ENCODE measurements around the gene GRIK5.
"Not testable (repeated sequence)": the region's sequence is repeated elsewhere in the genome, so short reads cannot be mapped to it uniquely, and the experiment has no call there.

Gene GRIK5

DNA sequence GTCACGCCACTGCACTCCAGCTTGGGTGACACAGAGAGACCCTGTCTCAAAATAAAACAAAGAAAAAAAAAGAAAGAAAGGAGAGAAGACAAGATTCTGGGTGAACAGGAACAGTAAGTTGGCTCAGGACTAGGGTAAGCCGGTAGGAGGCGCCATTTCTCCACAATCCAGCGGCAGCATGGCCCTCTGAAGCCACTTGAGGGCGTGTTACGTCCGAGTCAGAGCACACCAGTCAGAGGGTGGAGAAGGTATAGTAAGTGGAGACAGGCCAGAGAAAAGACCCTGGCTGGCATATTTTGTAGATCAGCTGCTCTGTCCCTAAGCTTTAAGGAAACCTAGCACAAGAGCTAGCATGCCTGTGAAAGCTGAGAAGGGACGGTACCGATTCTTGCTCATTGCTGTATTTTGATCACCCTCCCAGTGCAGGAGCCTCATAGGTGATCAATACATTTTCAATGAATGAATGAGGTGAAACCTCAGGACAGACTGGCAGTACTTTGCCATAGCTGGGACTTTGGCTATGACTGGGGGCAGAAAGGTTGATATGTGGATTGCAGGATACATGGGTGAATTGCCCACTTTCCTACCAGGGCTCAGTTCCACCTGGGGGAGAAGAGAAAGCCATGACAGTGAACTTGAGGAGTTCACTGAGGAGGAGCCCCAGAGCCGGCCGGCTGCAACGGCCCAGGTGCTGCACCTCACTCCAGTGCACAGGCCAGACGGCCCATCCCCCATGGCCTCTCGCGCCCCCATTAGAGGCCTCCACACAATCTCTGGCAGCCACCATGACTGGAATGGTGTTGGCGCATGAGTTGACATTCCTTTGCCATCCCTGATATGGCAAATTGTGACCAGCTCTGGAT lies 38.8 kb upstream of the GRIK5 start:
- peak overlapping the region; percentile 22 for H3K9ac ChIP-seq (ENCODE audit: low read length)
- DNase-seq (ENCODE audit: low read depth) = peak; percentile 94
- H3K36me3 ChIP-seq (ENCODE audit: control insufficient read depth, insufficient read depth, low read length, severe bottlenecking) = no peaks in the 10 kb centered on the region
- H3K4me1 ChIP-seq (ENCODE audit: control insufficient read depth, insufficient read depth, low read length) = peaks cover 33% of the 10 kb centered on the region
- no peaks in the 10 kb centered on the region for H3K27me3 ChIP-seq (replicated peaks; ENCODE audit: control insufficient read depth, insufficient read depth, low read length)
- H3K9me3 ChIP-seq (ENCODE audit: control insufficient read depth, low read length) = no peaks in the 10 kb centered on the region
- no peak overlapping the region for H3K4me3 ChIP-seq (ENCODE audit: low read length)

DNA sequence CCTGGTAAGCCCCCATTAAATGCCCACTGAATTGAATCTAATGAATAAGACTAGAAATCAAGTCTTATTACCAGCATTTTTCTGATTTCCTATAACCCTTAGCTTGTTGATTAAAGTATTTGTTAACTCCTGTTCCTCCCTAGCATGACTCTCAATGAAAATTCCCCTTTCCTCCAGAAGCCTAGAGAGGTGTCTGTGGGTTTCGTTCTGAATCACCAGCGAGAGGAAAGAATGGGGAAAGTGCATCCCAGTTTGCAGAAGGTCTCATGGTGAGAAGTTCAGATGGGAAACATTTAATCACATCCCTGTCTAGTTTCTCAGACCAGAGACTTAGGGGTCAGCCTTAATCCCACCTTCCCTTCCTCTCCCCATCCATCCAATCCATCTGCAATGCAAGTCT lies 35.4 kb upstream of the GRIK5 start:
- H3K27me3 ChIP-seq (replicated peaks; ENCODE audit: control insufficient read depth, insufficient read depth, low read length) = no peaks in the 10 kb centered on the region
- no peaks in the 10 kb centered on the region for H3K9me3 ChIP-seq (ENCODE audit: control insufficient read depth, low read length)
- peaks cover 8% of the 10 kb centered on the region for H3K4me1 ChIP-seq (ENCODE audit: control insufficient read depth, insufficient read depth, low read length)
- H3K4me3 ChIP-seq (ENCODE audit: low read length) = no peak overlapping the region
- no peak overlapping the region for H3K9ac ChIP-seq (ENCODE audit: low read length)
- no peaks in the 10 kb centered on the region for H3K36me3 ChIP-seq (ENCODE audit: control insufficient read depth, insufficient read depth, low read length, severe bottlenecking)
- DNase-seq (ENCODE audit: low read depth) = no peak

DNA sequence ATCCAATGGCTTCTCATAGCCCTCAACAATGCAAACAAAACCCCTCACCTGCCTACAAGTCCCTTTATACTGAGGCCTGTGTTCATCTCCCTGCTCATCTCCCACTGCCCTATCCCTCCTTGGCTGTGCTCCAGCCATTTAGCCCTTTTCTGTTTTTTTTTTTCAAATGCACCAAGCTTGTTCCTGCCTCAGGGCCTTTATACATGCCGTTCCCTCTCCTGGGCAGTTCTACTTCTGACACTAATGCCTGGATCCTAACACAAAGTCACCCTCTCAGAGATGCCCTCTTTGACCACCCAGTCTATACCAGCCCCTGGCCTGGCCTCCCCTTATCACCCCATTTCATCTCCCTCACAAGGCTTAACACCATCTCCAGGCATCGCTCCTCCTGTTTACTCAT lies 32.9 kb upstream of the GRIK5 start:
- H3K4me3 ChIP-seq (ENCODE audit: low read length) = no peak overlapping the region
- no peaks in the 10 kb centered on the region for H3K36me3 ChIP-seq (ENCODE audit: control insufficient read depth, insufficient read depth, low read length, severe bottlenecking)
- H3K9ac ChIP-seq (ENCODE audit: low read length) = no peak overlapping the region
- H3K9me3 ChIP-seq (ENCODE audit: control insufficient read depth, low read length) = no peaks in the 10 kb centered on the region
- no peak for DNase-seq (ENCODE audit: low read depth)
- no peaks in the 10 kb centered on the region for H3K27me3 ChIP-seq (replicated peaks; ENCODE audit: control insufficient read depth, insufficient read depth, low read length)
- H3K4me1 ChIP-seq (ENCODE audit: control insufficient read depth, insufficient read depth, low read length) = peaks cover 3% of the 10 kb centered on the region

DNA sequence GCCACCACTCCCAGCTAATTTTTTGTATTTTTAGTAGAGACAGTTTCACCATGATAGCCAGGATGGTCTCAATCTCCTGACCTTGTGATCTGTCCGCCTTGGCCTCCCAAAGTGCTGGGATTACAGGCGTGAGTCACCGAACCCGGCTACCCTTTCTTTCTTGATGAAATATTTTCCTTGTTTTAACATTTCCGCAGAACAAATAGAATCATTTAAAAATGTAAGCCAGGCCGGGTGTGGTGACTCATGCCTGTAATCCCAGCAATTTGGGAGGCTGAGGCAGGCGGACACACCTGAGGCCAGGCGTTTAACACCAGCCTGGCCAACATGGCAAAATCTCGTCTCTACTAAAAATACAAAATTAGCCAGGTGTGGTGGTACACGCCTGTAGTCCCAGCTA lies 30.2 kb upstream of the GRIK5 start:
- H3K9ac ChIP-seq (ENCODE audit: low read length); H3K4me1 ChIP-seq (ENCODE audit: control insufficient read depth, insufficient read depth, low read length); H3K4me3 ChIP-seq (ENCODE audit: low read length); DNase-seq (ENCODE audit: low read depth); H3K9me3 ChIP-seq (ENCODE audit: control insufficient read depth, low read length); H3K27me3 ChIP-seq (replicated peaks; ENCODE audit: control insufficient read depth, insufficient read depth, low read length); H3K36me3 ChIP-seq (ENCODE audit: control insufficient read depth, insufficient read depth, low read length, severe bottlenecking): not testable (repeated sequence)

DNA sequence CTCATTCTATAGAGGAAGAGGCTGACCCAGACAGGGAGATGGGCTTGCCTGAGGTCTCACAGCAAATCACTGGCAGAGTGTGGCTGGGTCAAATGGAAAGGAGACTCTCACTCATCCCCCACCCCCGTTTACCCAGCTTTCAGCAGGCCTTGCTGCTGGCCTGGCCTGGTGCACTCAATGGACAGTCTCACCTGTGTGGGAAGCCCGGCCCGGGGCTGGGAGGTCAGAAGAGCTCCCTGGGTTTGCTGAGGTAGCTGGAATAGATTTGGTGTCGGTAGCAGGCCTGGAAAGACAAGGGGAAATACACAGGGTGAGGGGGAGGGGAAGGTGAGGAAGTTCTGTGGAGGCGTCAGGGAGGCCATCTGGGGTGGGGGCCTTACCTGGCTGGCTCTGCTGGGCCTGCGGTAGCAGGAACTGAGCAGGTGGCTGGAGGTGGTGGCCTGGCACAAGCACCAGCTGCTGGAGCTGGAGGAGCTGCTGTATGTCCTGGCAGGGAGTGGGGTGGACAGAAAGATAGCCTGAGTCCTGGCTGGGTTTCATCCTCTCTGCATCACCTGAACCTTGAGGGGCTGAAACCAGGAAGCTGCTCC lies 29.4 kb upstream of the GRIK5 start:
- Histone ChIP-seq H3K9ac (ENCODE audit: low read length) (no peak overlapping the region), H3K4me1 (ENCODE audit: control insufficient read depth, insufficient read depth, low read length) (peaks cover 3% of the 10 kb centered on the region), H3K4me3 (ENCODE audit: low read length) (no peak overlapping the region), H3K27me3 (replicated peaks; ENCODE audit: control insufficient read depth, insufficient read depth, low read length) (no peaks in the 10 kb centered on the region), H3K9me3 (ENCODE audit: control insufficient read depth, low read length) (no peaks in the 10 kb centered on the region), H3K36me3 (ENCODE audit: control insufficient read depth, insufficient read depth, low read length, severe bottlenecking) (no peaks in the 10 kb centered on the region)
- no peak for DNase-seq (ENCODE audit: low read depth)

DNA sequence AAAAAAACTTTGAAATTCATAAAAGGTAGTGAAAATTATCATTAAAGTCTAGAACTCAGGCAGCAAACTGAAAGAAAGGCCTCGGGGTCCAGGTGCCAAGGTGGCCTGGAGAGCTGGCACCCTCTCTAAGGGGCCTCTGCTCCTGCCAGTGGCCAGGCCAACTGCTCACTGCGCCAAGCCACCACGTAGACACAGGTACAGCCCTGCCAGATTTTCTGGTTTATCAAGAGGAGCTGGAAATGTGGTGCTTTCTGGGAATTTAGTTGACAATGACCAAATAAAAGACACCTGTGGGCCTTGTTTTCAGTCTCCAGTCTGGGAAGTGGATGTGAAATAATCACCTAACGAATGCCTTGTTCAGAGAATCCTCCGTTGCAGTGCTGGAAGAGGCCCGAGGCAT lies 28.8 kb upstream of the GRIK5 start:
- Histone ChIP-seq H3K9me3 (ENCODE audit: control insufficient read depth, low read length) (no peaks in the 10 kb centered on the region), H3K36me3 (ENCODE audit: control insufficient read depth, insufficient read depth, low read length, severe bottlenecking) (no peaks in the 10 kb centered on the region), H3K4me1 (ENCODE audit: control insufficient read depth, insufficient read depth, low read length) (peaks cover 6% of the 10 kb centered on the region), H3K27me3 (replicated peaks; ENCODE audit: control insufficient read depth, insufficient read depth, low read length) (no peaks in the 10 kb centered on the region), H3K9ac (ENCODE audit: low read length) (no peak overlapping the region), H3K4me3 (ENCODE audit: low read length) (no peak overlapping the region)
- DNase-seq (ENCODE audit: low read depth) = no peak

DNA sequence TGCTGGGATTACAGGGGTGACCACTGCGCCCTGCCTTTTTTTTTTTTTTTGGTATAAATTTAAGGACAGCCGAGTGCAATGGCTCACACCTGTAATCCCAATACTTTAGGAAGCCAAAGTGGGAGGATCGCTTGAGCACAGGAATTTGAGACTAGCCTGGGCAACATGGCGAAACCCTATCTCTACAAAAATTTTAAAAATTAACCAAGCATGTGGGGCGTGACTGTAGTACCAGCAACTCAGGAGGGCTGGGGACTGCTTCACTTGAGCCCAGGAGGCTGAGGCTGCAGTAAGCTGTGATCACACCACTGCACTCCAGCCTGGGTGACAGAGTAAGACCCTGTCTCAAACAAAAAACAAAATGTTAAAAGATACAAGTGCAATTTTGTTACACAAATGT lies 27.5 kb upstream of the GRIK5 start:
- peaks cover 9% of the 10 kb centered on the region for H3K4me1 ChIP-seq (ENCODE audit: control insufficient read depth, insufficient read depth, low read length)
- DNase-seq (ENCODE audit: low read depth) = no peak
- H3K9ac ChIP-seq (ENCODE audit: low read length) = no peak overlapping the region
- no peak overlapping the region for H3K4me3 ChIP-seq (ENCODE audit: low read length)
- H3K27me3 ChIP-seq (replicated peaks; ENCODE audit: control insufficient read depth, insufficient read depth, low read length) = no peaks in the 10 kb centered on the region
- H3K9me3 ChIP-seq (ENCODE audit: control insufficient read depth, low read length) = no peaks in the 10 kb centered on the region
- H3K36me3 ChIP-seq (ENCODE audit: control insufficient read depth, insufficient read depth, low read length, severe bottlenecking) = no peaks in the 10 kb centered on the region

DNA sequence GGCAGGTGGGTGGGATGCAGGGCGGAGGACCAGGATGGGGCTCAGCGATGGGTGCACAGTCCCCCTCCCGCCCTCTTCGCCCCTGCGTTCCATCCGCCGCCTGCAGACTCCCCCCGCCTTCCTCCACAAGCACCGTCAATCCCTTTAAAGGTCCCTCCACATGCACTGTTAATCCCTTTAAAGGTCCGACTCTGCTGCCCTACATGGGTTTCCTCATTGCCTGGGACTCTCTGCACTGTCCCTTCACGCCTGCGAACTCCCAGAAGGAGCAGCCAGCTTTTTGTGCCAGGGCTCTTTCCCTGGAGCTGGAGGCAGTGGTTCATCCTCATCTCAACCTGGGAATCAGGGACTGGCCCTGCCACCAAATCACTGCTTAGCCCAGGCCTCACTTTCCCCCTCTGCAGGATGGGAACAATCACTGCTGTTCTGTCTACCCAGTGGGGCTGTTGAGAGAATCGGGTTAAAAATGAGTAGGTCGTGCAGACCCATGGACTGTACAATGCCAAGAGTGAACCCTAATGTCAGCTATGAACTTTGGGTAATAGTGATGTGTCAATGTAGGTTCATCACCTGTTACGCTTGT lies 26.3 kb upstream of the GRIK5 start:
- H3K4me3 ChIP-seq (ENCODE audit: low read length) = no peak overlapping the region
- H3K27me3 ChIP-seq (replicated peaks; ENCODE audit: control insufficient read depth, insufficient read depth, low read length) = no peaks in the 10 kb centered on the region
- DNase-seq (ENCODE audit: low read depth) = no peak
- no peak overlapping the region for H3K9ac ChIP-seq (ENCODE audit: low read length)
- no peaks in the 10 kb centered on the region for H3K36me3 ChIP-seq (ENCODE audit: control insufficient read depth, insufficient read depth, low read length, severe bottlenecking)
- H3K4me1 ChIP-seq (ENCODE audit: control insufficient read depth, insufficient read depth, low read length) = peaks cover 9% of the 10 kb centered on the region
- no peaks in the 10 kb centered on the region for H3K9me3 ChIP-seq (ENCODE audit: control insufficient read depth, low read length)

DNA sequence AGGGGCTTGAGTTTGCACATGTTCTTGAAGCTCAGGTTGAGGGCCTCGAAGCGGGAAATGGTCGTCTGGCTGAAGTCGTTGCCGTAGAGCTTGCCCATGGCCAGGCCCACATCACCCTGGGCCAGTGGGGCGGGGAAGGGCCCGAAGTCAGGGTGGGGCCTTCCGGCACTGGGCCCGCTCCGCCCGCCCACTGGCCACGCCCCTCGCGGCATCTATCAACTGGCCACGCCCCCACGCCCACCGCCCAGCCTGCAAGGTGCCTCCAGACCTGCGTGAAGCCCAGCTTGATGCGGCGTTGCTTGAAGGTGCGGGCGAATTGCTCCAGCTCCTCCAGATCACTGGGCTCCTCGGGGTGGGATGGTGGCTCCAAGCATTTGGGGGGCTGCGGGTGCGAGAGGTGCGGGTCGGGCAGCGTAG lies 25.8 kb upstream of the GRIK5 start:
- Histone ChIP-seq H3K9ac (ENCODE audit: low read length) (no peak overlapping the region), H3K4me1 (ENCODE audit: control insufficient read depth, insufficient read depth, low read length) (peaks cover 9% of the 10 kb centered on the region), H3K36me3 (ENCODE audit: control insufficient read depth, insufficient read depth, low read length, severe bottlenecking) (no peaks in the 10 kb centered on the region), H3K27me3 (replicated peaks; ENCODE audit: control insufficient read depth, insufficient read depth, low read length) (no peaks in the 10 kb centered on the region), H3K9me3 (ENCODE audit: control insufficient read depth, low read length) (no peaks in the 10 kb centered on the region), H3K4me3 (ENCODE audit: low read length) (no peak overlapping the region)
- no peak for DNase-seq (ENCODE audit: low read depth)

DNA sequence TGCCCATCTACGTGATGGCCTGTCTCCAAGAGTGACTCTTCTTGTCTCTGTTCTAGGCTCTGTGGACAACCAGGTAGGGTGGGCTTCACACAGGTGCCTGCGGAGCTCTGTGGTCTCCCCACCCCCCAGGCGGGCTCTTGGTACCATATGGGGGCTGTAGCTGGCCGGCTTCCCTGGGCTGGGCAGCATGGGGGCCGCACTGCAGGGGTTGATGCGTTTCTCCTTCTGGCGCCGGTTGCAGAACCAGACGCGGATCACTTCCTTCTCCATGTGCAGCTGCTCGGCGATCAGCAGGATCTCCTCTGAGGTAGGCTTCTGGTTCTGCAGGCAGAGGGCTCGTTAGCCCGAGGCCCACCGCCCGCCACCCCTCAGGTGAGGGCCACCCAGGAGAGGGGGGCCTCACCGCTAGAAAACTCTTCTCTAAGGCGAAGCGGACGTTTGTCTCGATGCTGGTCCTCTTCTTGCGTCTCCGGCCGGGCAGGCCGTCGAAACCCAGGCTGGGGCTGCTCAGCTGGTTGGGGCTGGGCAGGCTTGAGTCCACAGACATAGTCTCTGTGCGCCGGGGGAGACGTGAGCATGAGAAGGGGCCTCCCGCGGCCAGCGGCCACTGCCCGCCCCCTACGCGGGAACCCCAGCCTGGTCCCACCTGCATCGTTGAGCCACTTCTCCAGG lies 25.3 kb upstream of the GRIK5 start:
- Histone ChIP-seq H3K4me3 (ENCODE audit: low read length) (no peak overlapping the region), H3K9me3 (ENCODE audit: control insufficient read depth, low read length) (no peaks in the 10 kb centered on the region), H3K9ac (ENCODE audit: low read length) (no peak overlapping the region), H3K4me1 (ENCODE audit: control insufficient read depth, insufficient read depth, low read length) (peaks cover 9% of the 10 kb centered on the region), H3K27me3 (replicated peaks; ENCODE audit: control insufficient read depth, insufficient read depth, low read length) (no peaks in the 10 kb centered on the region), H3K36me3 (ENCODE audit: control insufficient read depth, insufficient read depth, low read length, severe bottlenecking) (no peaks in the 10 kb centered on the region)
- DNase-seq (ENCODE audit: low read depth) = no peak

DNA sequence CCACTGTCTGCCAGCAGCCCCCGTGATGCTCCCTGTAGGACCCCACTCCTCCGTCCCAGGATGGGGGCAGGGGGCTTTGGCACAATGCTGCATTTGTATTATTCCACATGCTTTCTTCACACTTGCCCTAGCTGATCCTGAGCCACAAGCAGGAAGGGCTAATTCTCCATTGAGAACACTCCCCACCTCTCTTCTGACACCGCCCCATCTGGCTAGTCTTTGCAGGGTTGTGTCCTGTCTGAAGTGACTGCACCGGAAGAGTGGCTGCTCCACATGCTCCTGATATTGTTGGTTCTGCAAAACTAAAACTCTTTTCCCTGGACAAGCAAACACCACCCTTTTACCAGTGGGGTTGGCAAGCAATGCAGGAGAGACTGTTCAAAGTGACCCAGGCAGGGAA lies 23.9 kb upstream of the GRIK5 start:
- Histone ChIP-seq H3K4me3 (ENCODE audit: low read length) (no peak overlapping the region), H3K4me1 (ENCODE audit: control insufficient read depth, insufficient read depth, low read length) (peaks cover 10% of the 10 kb centered on the region), H3K27me3 (replicated peaks; ENCODE audit: control insufficient read depth, insufficient read depth, low read length) (no peaks in the 10 kb centered on the region), H3K9ac (ENCODE audit: low read length) (no peak overlapping the region), H3K9me3 (ENCODE audit: control insufficient read depth, low read length) (no peaks in the 10 kb centered on the region), H3K36me3 (ENCODE audit: control insufficient read depth, insufficient read depth, low read length, severe bottlenecking) (no peaks in the 10 kb centered on the region)
- DNase-seq (ENCODE audit: low read depth) = no peak

All from adipocyte (in vitro differentiated cells).